PC-9 (cell line): ENCODE results near the gene ABI2. TPM values are rescaled to one million over a fixed set of nuclear protein-coding genes. Genes with fewer than 3 reads are reported as not detected.

Experiments used
- BruUV-seq: library from RNA; stranded (reverse); fragments of 400-500 nt; replicated peaks from 2 replicates; lab custom pipeline; 2021; lab: Mats Ljungman, UMichigan
- CTCF ChIA-PET: fragments of 300-600 bp; sonication (Branson Sonifier 250); formaldehyde crosslinking; loops from one replicate; lab custom pipeline; 2022; ENCODE audit warnings: antibody characterized with exemption; lab: Charles Lee
- POLR2A ChIA-PET: fragments of 300-600 bp; sonication (Branson Sonifier 250); formaldehyde crosslinking; loops from one replicate; lab custom pipeline; 2022; ENCODE audit warnings: antibody characterized with exemption; ENCODE audit not compliant: unreplicated experiment; lab: Charles Lee
- DNase-seq, 2 experiments: peaks; one replicate each; pipeline versions ENCODE4 v3.0.0 to v3.0.0-alpha.2; 2015 to 2022; ENCODE audit warnings: mixed read lengths in 1 of 2
- H2AFZ ChIP-seq: fragments of 200-600 bp; sonication (generic); 2 replicates; pipeline ENCODE4 v1.8.1; 2017; ENCODE audit warnings: antibody characterized with exemption
- H3F3A ChIP-seq: fragments of 200-600 bp; sonication (generic); 2 replicates; pipeline ENCODE4 v1.8.1; 2017; ENCODE audit warnings: antibody characterized with exemption, mild to moderate bottlenecking, low read depth; ENCODE audit not compliant: insufficient read depth
- H3K27ac ChIP-seq: fragments of 200-600 bp; sonication (generic); 2 replicates; pipeline ENCODE4 v1.6.1; 2016; ENCODE audit warnings: mixed run types
- H3K27me3 ChIP-seq: fragments of 200-600 bp; sonication (generic); 2 replicates; pipeline ENCODE4 v1.6.1; 2016; ENCODE audit warnings: low read depth, mixed run types; ENCODE audit not compliant: insufficient read depth
- H3K36me3 ChIP-seq: fragments of 200-600 bp; sonication (generic); 2 replicates; pipeline ENCODE4 v1.6.1; 2016; ENCODE audit warnings: low read depth, mixed run types
- H3K4me1 ChIP-seq: fragments of 200-600 bp; sonication (generic); replicated peaks from 2 replicates; pipeline ENCODE4 v1.6.1; 2016; ENCODE audit warnings: mixed run types; ENCODE audit not compliant: insufficient read depth
- H3K4me2 ChIP-seq: fragments of 200-600 bp; sonication (generic); 2 replicates; pipeline ENCODE4 v1.6.1; 2017; ENCODE audit warnings: mixed run types
- H3K4me3 ChIP-seq: fragments of 200-600 bp; sonication (generic); 2 replicates; pipeline ENCODE4 v1.6.1; 2016; ENCODE audit warnings: mixed run types
- H3K79me2 ChIP-seq: fragments of 200-600 bp; sonication (generic); 2 replicates; pipeline ENCODE4 v1.6.1; 2017; ENCODE audit warnings: low read depth, mixed run types
- H3K9me2 ChIP-seq: fragments of 200-600 bp; sonication (generic); 2 replicates; pipeline ENCODE4 v1.8.1; 2017; ENCODE audit warnings: mild to moderate bottlenecking; ENCODE audit not compliant: insufficient read depth
- H3K9me3 ChIP-seq: fragments of 200-600 bp; sonication (generic); 2 replicates; pipeline ENCODE4 v1.8.1; 2016; ENCODE audit warnings: low read depth; ENCODE audit not compliant: insufficient read depth
- H4K20me1 ChIP-seq: fragments of 200-600 bp; sonication (generic); 2 replicates; pipeline ENCODE4 v1.8.1; 2017; ENCODE audit not compliant: insufficient read depth
- CTCF ChIP-seq: fragments of 200-600 bp; sonication (generic); conservative IDR thresholded peaks from 2 replicates; pipeline ENCODE4 v1.6.1; 2017; ENCODE audit warnings: mixed run types, antibody characterized with exemption, mild to moderate bottlenecking, moderate library complexity
- EZH2 ChIP-seq: fragments of 200-600 bp; sonication (generic); IDR thresholded peaks from 2 replicates; pipeline ENCODE4 v1.8.0; 2017; ENCODE audit warnings: antibody characterized with exemption, low read depth
- intact Hi-C: fragments of 100-400 bp; cut with micrococcal nuclease; formaldehyde crosslinking; loops from one replicate; pipeline ENCODE4 v1.10.0; 2022; ENCODE audit not compliant: unreplicated experiment
- total RNA-seq: library from RNA; stranded (reverse); gene quantifications from 2 replicates; pipeline ENCODE4 v1.2.3, GENCODE V29; 2021

ABI2 gene
- total RNA-seq, 1 experiment from 2014 or later = 54.3 TPM

- no peaks in the 10 kb centered on the region for H3K36me3 ChIP-seq
- no TSS peak for BruUV-seq
- H2AFZ ChIP-seq = no peak overlapping the region
- H3K4me1 ChIP-seq = no peaks in the 10 kb centered on the region
- H3K27me3 ChIP-seq = no peaks in the 10 kb centered on the region
- CTCF ChIA-PET = no interaction called here
- H3K27ac ChIP-seq = no peak overlapping the region
- H3K4me3 ChIP-seq = no peak overlapping the region
- H3K9me2 ChIP-seq = no peaks in the 10 kb centered on the region
- no peak overlapping the region for H3K4me2 ChIP-seq
- 0 out of 2 replicates have a peak, but pooled peaks cover 3% of the 10 kb centered on the region for H4K20me1 ChIP-seq
- POLR2A ChIA-PET = interaction anchor here (0.6 kb wide), 1 partner anchor 423 kb away, joined by 4 read pairs; no protein-coding TSS in a partner anchor
- H3K9me3 ChIP-seq = no peaks in the 10 kb centered on the region
- DNase-seq = no peak
- TF ChIP-seq EZH2 = no peak
- TF ChIP-seq CTCF = no peak
- intact Hi-C loops = no loop called here
- no peaks in the 10 kb centered on the region for H3K79me2 ChIP-seq
- no peaks in the 10 kb centered on the region for H3F3A ChIP-seq
Measured at GRCh38 chr2:203432811-203433210, 104.6 kb downstream of the ABI2 start.

GRCh38 chr2:203436496-203436895, 108.3 kb downstream of the ABI2 start:
- Histone ChIP-seq H3K36me3 (no peaks in the 10 kb centered on the region), H3K27me3 (no peaks in the 10 kb centered on the region), H3K27ac (no peak overlapping the region), H3K4me1 (no peaks in the 10 kb centered on the region), H3K4me2 (no peak overlapping the region), H3K79me2 (no peaks in the 10 kb centered on the region), H3K9me2 (no peaks in the 10 kb centered on the region), H4K20me1 (0 out of 2 replicates have a peak, but pooled peaks cover 3% of the 10 kb centered on the region), H3K4me3 (no peak overlapping the region), H3K9me3 (no peaks in the 10 kb centered on the region), H2AFZ (no peak overlapping the region), H3F3A (no peaks in the 10 kb centered on the region)
- TF ChIP-seq EZH2 (no peak), CTCF (no peak)
- intact Hi-C loops = no loop called here
- POLR2A ChIA-PET = interaction anchor here (0.6 kb wide), 1 partner anchor 9 kb away, joined by 4 read pairs; no protein-coding TSS in a partner anchor
- BruUV-seq = no TSS peak
- no peak for DNase-seq
- CTCF ChIA-PET = no interaction called here

GRCh38 chr2:203437511-203437910, 109.3 kb downstream of the ABI2 start:
- Histone ChIP-seq H2AFZ (no peak overlapping the region), H4K20me1 (0 out of 2 replicates have a peak, but pooled peaks cover 3% of the 10 kb centered on the region), H3K4me3 (no peak overlapping the region), H3K36me3 (no peaks in the 10 kb centered on the region), H3K9me3 (no peaks in the 10 kb centered on the region), H3K4me2 (no peak overlapping the region), H3K9me2 (no peaks in the 10 kb centered on the region), H3K79me2 (no peaks in the 10 kb centered on the region), H3F3A (no peaks in the 10 kb centered on the region), H3K27ac (no peak overlapping the region), H3K27me3 (no peaks in the 10 kb centered on the region), H3K4me1 (no peaks in the 10 kb centered on the region)
- CTCF ChIA-PET = no interaction called here
- no TSS peak for BruUV-seq
- POLR2A ChIA-PET = no interaction called here
- TF ChIP-seq CTCF (no peak), EZH2 (no peak)
- no peak for DNase-seq
- intact Hi-C loops = no loop called here
